ENCODE results near the gene CYTH2. TPM values are rescaled to one million over a fixed set of nuclear protein-coding genes. Genes with fewer than 3 reads are reported as not detected.

CYTH2 gene, protein sequence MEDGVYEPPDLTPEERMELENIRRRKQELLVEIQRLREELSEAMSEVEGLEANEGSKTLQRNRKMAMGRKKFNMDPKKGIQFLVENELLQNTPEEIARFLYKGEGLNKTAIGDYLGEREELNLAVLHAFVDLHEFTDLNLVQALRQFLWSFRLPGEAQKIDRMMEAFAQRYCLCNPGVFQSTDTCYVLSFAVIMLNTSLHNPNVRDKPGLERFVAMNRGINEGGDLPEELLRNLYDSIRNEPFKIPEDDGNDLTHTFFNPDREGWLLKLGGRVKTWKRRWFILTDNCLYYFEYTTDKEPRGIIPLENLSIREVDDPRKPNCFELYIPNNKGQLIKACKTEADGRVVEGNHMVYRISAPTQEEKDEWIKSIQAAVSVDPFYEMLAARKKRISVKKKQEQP
- 10 to 100 TPM; 55.4 to 70.2 TPM for total RNA-seq

- Histone ChIP-seq H3K9ac (ENCODE audit: low read depth in 2 of 2, low read length in 2 of 2) (peak within 1 kb of the TSS; percentile 81 to 89), H3K9me3 (no peaks in the 10 kb centered on the region), H3K4me3 (peak within 1 kb of the TSS; percentile 98), H3K27me3 (no peaks in the 10 kb centered on the region), H3K27ac (peak within 1 kb of the TSS; percentile 95), H3K36me3 (peaks cover 23% of the 10 kb centered on the region), H3K4me1 (peaks cover 6% of the 10 kb centered on the region)
- TF ChIP-seq, protein P1, sequence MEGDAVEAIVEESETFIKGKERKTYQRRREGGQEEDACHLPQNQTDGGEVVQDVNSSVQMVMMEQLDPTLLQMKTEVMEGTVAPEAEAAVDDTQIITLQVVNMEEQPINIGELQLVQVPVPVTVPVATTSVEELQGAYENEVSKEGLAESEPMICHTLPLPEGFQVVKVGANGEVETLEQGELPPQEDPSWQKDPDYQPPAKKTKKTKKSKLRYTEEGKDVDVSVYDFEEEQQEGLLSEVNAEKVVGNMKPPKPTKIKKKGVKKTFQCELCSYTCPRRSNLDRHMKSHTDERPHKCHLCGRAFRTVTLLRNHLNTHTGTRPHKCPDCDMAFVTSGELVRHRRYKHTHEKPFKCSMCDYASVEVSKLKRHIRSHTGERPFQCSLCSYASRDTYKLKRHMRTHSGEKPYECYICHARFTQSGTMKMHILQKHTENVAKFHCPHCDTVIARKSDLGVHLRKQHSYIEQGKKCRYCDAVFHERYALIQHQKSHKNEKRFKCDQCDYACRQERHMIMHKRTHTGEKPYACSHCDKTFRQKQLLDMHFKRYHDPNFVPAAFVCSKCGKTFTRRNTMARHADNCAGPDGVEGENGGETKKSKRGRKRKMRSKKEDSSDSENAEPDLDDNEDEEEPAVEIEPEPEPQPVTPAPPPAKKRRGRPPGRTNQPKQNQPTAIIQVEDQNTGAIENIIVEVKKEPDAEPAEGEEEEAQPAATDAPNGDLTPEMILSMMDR (IDR thresholded peaks at IDR 0.05): no peak
- intact Hi-C loops (cut with DNase I): no loop called here
- peak; percentile 91 for DNase-seq
Measured at GRCh38 chr19:48469289-48469881, at the start of gene CYTH2. CYTH2 (plus strand) TSS chr19:48469369; CDS start chr19:48469508, 139 bp downstream.

DNA sequence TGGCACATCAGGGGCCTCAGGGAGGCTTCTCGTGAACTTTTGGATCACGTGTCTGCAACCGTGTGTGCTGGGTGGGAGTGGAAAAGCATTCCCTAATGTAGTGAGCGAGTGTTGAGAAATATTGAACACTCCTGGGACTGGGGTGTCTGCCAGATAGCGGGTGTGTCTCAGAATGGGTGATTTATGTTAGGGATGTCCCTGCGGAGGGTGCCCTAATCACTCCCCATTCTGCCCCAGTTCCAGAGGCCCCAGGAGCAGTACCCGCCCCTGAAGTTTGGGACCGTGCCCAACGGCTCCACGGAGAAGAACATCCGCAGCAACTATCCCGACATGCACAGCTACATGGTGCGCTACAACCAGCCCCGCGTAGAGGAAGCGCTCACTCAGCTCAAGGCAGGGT lies 47.6 kb upstream of the CYTH2 start:
- no peak overlapping the region for H3K27ac ChIP-seq
- H3K9me3 ChIP-seq: no peaks in the 10 kb centered on the region
- H3K4me3 ChIP-seq: no peak overlapping the region
- TF ChIP-seq, protein P1 (IDR thresholded peaks at IDR 0.05): no peak
- no peaks in the 10 kb centered on the region for H3K27me3 ChIP-seq
- no peaks in the 10 kb centered on the region for H3K36me3 ChIP-seq
- H3K9ac ChIP-seq (ENCODE audit: low read depth in 2 of 2, low read length in 2 of 2): no peak overlapping the region
- no peak for DNase-seq
- no peaks in the 10 kb centered on the region for H3K4me1 ChIP-seq
- intact Hi-C loops (cut with DNase I): no loop called here

- TF ChIP-seq, protein P1 (IDR thresholded peaks at IDR 0.05): no peak
- DNase-seq: no peak
- H3K4me1 ChIP-seq: no peaks in the 10 kb centered on the region
- no peaks in the 10 kb centered on the region for H3K27me3 ChIP-seq
- no peaks in the 10 kb centered on the region for H3K36me3 ChIP-seq
- intact Hi-C loops (cut with DNase I): no loop called here
- no peak overlapping the region for H3K4me3 ChIP-seq
- no peak overlapping the region for H3K9ac ChIP-seq (ENCODE audit: low read depth in 2 of 2, low read length in 2 of 2)
- H3K27ac ChIP-seq: no peak overlapping the region
- H3K9me3 ChIP-seq: no peaks in the 10 kb centered on the region
Measured at GRCh38 chr19:48424694-48425219, 44.4 kb upstream of the CYTH2 start.

GRCh38 chr19:48428670-48429069 lies 40.5 kb upstream of the CYTH2 start:
- TF ChIP-seq, protein P1 (IDR thresholded peaks at IDR 0.05): no peak
- Histone ChIP-seq H3K9ac (ENCODE audit: low read depth in 2 of 2, low read length in 2 of 2) (no peak overlapping the region), H3K4me3 (no peak overlapping the region), H3K4me1 (no peaks in the 10 kb centered on the region), H3K9me3 (no peaks in the 10 kb centered on the region), H3K36me3 (no peaks in the 10 kb centered on the region), H3K27me3 (no peaks in the 10 kb centered on the region), H3K27ac (no peak overlapping the region)
- intact Hi-C loops (cut with DNase I): no loop called here
- no peak for DNase-seq

DNA sequence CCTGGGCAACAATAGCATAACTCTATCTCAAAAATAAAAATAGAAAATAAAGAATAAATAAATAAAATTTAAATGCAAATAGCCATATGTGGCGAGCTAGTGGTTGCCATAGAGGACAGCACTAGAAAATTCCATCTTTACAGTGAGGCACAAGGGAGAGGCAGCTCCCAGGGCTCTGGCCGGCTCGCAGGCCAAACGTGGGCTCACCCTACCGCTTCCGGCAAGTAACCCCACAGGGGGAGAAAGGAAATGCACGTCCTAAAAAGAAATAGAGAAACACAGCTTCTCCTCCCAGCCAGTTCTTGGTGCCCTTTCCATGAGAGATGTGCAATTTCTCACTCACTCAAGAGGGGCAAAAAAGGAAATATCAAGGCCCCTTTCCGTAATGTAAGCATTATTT lies 35.8 kb upstream of the CYTH2 start:
- Histone ChIP-seq H3K36me3 (no peaks in the 10 kb centered on the region), H3K4me1 (no peaks in the 10 kb centered on the region), H3K4me3 (no peak overlapping the region), H3K9ac (ENCODE audit: low read depth in 2 of 2, low read length in 2 of 2) (no peak overlapping the region), H3K27ac (no peak overlapping the region), H3K9me3 (no peaks in the 10 kb centered on the region), H3K27me3 (no peaks in the 10 kb centered on the region)
- no peak for DNase-seq
- TF ChIP-seq, protein P1 (IDR thresholded peaks at IDR 0.05): no peak
- intact Hi-C loops (cut with DNase I): no loop called here
